Activated T-cell treated with anti-CD3 and anti-CD28 coated beads for 48 hours (primary cell): Measurements from ENCODE around the gene LAMB4.
"Not testable (repeated sequence)": the region's sequence is repeated elsewhere in the genome, so short reads cannot be mapped to it uniquely, and the experiment has no call there.

Experiments used
- DNase-seq: peaks from one replicate; pipeline ENCODE4 v3.0.0-alpha.2; 2020; ENCODE audit warnings: low read depth

LAMB4 gene

GRCh38 chr7:108048422-108048821 is 81.7 kb downstream of the LAMB4 start:
- DNase-seq: no peak

GRCh38 chr7:108046952-108047506 is 83.1 kb downstream of the LAMB4 start:
- DNase-seq: no peak

- DNase-seq: no peak
Measured at GRCh38 chr7:108045669-108046068, 84.5 kb downstream of the LAMB4 start.

GRCh38 chr7:108045154-108045553 is 85.0 kb downstream of the LAMB4 start:
- DNase-seq: no peak

GRCh38 chr7:108044345-108044744 is 85.8 kb downstream of the LAMB4 start:
- DNase-seq: no peak

GRCh38 chr7:108038986-108039385 is 91.2 kb downstream of the LAMB4 start:
- DNase-seq: no peak

- no peak for DNase-seq
Measured at GRCh38 chr7:108037741-108038140, 92.4 kb downstream of the LAMB4 start.

- DNase-seq: no peak
Measured at GRCh38 chr7:108037140-108037539, 93.0 kb downstream of the LAMB4 start.

GRCh38 chr7:108034586-108034985 is 95.6 kb downstream of the LAMB4 start:
- DNase-seq: no peak

GRCh38 chr7:108033776-108034497 is 96.2 kb downstream of the LAMB4 start:
- no peak for DNase-seq

- DNase-seq: not testable (repeated sequence)
Measured at GRCh38 chr7:108033309-108033708, 96.9 kb downstream of the LAMB4 start.

GRCh38 chr7:108030516-108030915 is 99.6 kb downstream of the LAMB4 start:
- DNase-seq: no peak

- DNase-seq: no peak
Measured at GRCh38 chr7:108029034-108029433, 101.1 kb downstream of the LAMB4 start.

- no peak for DNase-seq
Measured at GRCh38 chr7:108028111-108028510, 102.0 kb downstream of the LAMB4 start.

- DNase-seq: no peak
Measured at GRCh38 chr7:108027239-108027638, 102.9 kb downstream of the LAMB4 start.

GRCh38 chr7:108026647-108027046 is 103.5 kb downstream of the LAMB4 start:
- DNase-seq: no peak

GRCh38 chr7:108026116-108026515 is 104.0 kb downstream of the LAMB4 start:
- no peak for DNase-seq

- no peak for DNase-seq
Measured at GRCh38 chr7:108024538-108024937, 105.6 kb downstream of the LAMB4 start.

GRCh38 chr7:108020585-108020984 is 109.6 kb downstream of the LAMB4 start:
- DNase-seq: no peak

GRCh38 chr7:108018668-108019067 is 111.5 kb downstream of the LAMB4 start:
- DNase-seq: no peak

- DNase-seq: no peak
Measured at GRCh38 chr7:108017776-108018151, 112.4 kb downstream of the LAMB4 start.

GRCh38 chr7:108016841-108017775 is 113.1 kb downstream of the LAMB4 start:
- no peak for DNase-seq

GRCh38 chr7:108015740-108016139 is 114.4 kb downstream of the LAMB4 start:
- no peak for DNase-seq
